Stomach (tissue), 4 donors: ENCODE results near the gene WWOX.

Experiments used
- CTCF ChIP-seq, 7 experiments: fragments of 450-650 bp in 4 of 7; fragments of 200-600 bp in 3 of 7; sonication (generic) in 3 of 7; IDR thresholded peaks; one replicate each; pipeline ENCODE4 v1.5.1; 2016 to 2019; ENCODE audit warnings: antibody characterized with exemption in 7 of 7, control low read depth in 2 of 7, mild to moderate bottlenecking in 1 of 7
- POLR2A ChIP-seq, 4 donors: fragments of 450-650 bp; IDR thresholded peaks; one replicate each; pipeline ENCODE4 v1.6.1; 2016; ENCODE audit warnings: antibody characterized with exemption in 4 of 4, control low read depth in 2 of 4, mild to moderate bottlenecking in 1 of 4, moderate library complexity in 1 of 4
- POLR2AphosphoS5 ChIP-seq, 3 donors: sonication (generic); formaldehyde crosslinking; IDR thresholded peaks; one replicate each; pipeline ENCODE4 v1.6.1; 2016; ENCODE audit warnings: antibody characterized with exemption in 3 of 3

DNA sequence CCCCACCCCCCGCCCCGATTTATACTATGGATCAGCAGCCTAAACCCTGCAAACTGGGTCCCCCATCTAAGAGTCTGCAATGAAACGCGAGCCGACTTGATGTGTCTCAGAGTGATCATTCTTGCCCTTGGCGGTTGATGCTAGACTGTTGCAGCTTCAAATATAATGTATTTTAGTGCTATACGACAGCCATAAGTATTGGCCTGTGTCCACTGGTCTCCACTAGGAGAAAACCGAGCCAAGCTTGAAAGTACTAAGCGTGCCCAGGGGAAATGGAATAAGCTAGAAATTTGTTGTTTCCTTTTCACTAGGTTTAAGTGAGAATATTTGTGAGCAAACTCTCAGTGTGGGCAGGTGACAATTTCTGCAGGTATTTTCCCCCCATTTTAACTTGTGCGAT, 789.9 kb downstream of the WWOX start:
- TF ChIP-seq CTCF (IDR thresholded peaks at IDR 0.05) = no peak
- TF ChIP-seq POLR2A (IDR thresholded peaks at IDR 0.05) = no peak
- no peak for TF ChIP-seq POLR2AphosphoS5 (IDR thresholded peaks at IDR 0.05)
